ENCODE measurements around the gene SUMO3. TPM values are rescaled to one million over a fixed set of nuclear protein-coding genes. Genes with fewer than 3 reads are reported as not detected.

Gene SUMO3
- total RNA-seq, 6 donors from 2014 or later = 46.1 to 97.6 (median 73.2) TPM

GRCh38 chr21:44813727-44814126 is 4.1 kb downstream of the SUMO3 start:
- WGBS, 2 donors = 95 to 98% methylated on average over 9 to 18 of the region's 18 CpGs
- ATAC-seq (ENCODE audit: low FRiP score in 2 of 2) = no peak
- Histone ChIP-seq H3K36me3 (peaks cover 10 to 39% (median 28%) of the 10 kb centered on the region in 4 donors), H3K27me3 (no peaks in the 10 kb centered on the region), H3K4me1 (peaks cover 14 to 30% (median 22%) of the 10 kb centered on the region in 4 donors), H3K27ac (no peak overlapping the region), H3K4me3 (no peak overlapping the region), H3K9me3 (no peaks in the 10 kb centered on the region)
- TF ChIP-seq POLR2AphosphoS5 (IDR thresholded peaks at IDR 0.05) (no peak), EP300 (IDR thresholded peaks at IDR 0.05) (no peak), POLR2A (IDR thresholded peaks at IDR 0.05) (no peak)
- TF ChIP-seq, protein P1, sequence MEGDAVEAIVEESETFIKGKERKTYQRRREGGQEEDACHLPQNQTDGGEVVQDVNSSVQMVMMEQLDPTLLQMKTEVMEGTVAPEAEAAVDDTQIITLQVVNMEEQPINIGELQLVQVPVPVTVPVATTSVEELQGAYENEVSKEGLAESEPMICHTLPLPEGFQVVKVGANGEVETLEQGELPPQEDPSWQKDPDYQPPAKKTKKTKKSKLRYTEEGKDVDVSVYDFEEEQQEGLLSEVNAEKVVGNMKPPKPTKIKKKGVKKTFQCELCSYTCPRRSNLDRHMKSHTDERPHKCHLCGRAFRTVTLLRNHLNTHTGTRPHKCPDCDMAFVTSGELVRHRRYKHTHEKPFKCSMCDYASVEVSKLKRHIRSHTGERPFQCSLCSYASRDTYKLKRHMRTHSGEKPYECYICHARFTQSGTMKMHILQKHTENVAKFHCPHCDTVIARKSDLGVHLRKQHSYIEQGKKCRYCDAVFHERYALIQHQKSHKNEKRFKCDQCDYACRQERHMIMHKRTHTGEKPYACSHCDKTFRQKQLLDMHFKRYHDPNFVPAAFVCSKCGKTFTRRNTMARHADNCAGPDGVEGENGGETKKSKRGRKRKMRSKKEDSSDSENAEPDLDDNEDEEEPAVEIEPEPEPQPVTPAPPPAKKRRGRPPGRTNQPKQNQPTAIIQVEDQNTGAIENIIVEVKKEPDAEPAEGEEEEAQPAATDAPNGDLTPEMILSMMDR (IDR thresholded peaks at IDR 0.05) = no peak
- no peak for DNase-seq

DNA sequence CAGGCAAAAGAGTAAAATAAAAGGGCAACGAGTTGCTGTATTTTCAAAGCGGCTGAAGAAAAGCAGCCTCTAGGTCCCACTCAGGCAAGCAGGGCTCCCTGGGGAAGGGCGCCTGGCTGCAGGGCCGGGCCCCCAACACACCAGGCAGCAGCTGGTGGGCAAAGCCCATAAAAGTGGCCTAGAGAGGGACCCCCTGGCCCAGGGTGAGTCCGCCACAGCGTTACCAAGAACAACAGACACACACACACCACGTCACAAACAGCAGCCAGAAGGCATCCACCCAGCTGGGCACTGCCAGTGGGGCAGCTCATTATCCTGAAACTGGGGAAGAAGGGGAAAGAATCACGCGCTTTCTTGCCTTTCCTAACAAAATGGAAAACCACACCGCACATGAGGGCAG is 4.7 kb downstream of the SUMO3 start:
- DNase-seq = no peak
- WGBS, 2 donors = 90 to 95% methylated on average over 10 of the region's 10 CpGs
- TF ChIP-seq POLR2A (IDR thresholded peaks at IDR 0.05) (no peak), POLR2AphosphoS5 (IDR thresholded peaks at IDR 0.05) (no peak), EP300 (IDR thresholded peaks at IDR 0.05) (no peak)
- TF ChIP-seq, protein P1 (IDR thresholded peaks at IDR 0.05) = no peak
- no peak overlapping the region for H3K27ac ChIP-seq
- no peaks in the 10 kb centered on the region for H3K27me3 ChIP-seq
- H3K36me3 ChIP-seq = peaks cover 10 to 45% (median 33%) of the 10 kb centered on the region in 4 donors
- ATAC-seq (ENCODE audit: low FRiP score in 2 of 2) = no peak
- H3K4me1 ChIP-seq = peaks cover 11 to 25% (median 18%) of the 10 kb centered on the region in 4 donors
- no peaks in the 10 kb centered on the region for H3K9me3 ChIP-seq
- H3K4me3 ChIP-seq = no peak overlapping the region

DNA sequence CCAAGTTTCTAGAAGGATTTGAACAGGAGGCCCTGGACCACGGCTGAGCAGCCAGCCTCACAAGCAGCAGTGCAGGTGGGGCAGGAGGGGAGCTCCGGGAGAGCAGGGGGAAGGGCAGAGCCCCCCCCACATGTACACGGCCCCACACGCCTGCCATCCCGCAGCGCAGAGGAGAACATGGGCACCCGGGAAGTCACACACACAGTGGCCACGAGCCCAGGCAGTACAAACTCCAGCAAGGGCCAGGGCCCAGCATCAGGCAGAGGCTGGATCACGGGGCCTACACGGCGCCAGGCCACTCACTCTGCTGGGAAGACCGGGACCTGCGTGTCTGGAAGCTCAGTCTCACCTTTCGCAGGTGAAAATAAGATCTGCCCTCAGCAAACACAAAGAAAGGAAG is 5.2 kb downstream of the SUMO3 start:
- 85 to 90% methylated on average over 11 to 14 of the region's 14 CpGs for WGBS, 2 donors
- peaks cover 11 to 25% (median 18%) of the 10 kb centered on the region in 4 donors for H3K4me1 ChIP-seq
- H3K4me3 ChIP-seq = no peak overlapping the region
- H3K36me3 ChIP-seq = peaks cover 10 to 49% (median 37%) of the 10 kb centered on the region in 4 donors
- ATAC-seq (ENCODE audit: low FRiP score in 2 of 2) = no peak
- no peak overlapping the region for H3K27ac ChIP-seq
- no peaks in the 10 kb centered on the region for H3K9me3 ChIP-seq
- H3K27me3 ChIP-seq = no peaks in the 10 kb centered on the region
- no peak for DNase-seq
- TF ChIP-seq POLR2A (IDR thresholded peaks at IDR 0.05) (no peak), EP300 (IDR thresholded peaks at IDR 0.05) (no peak), POLR2AphosphoS5 (IDR thresholded peaks at IDR 0.05) (no peak)
- TF ChIP-seq, protein P1 (IDR thresholded peaks at IDR 0.05) = no peak

GRCh38 chr21:44810779-44811178 is 7.1 kb downstream of the SUMO3 start:
- H3K4me1 ChIP-seq = peaks cover 0 to 9% (median 4%) of the 10 kb centered on the region in 4 donors
- TF ChIP-seq, protein P1 (IDR thresholded peaks at IDR 0.05) = no peak
- TF ChIP-seq POLR2AphosphoS5 (IDR thresholded peaks at IDR 0.05) = no peak
- TF ChIP-seq EP300 (IDR thresholded peaks at IDR 0.05) = no peak
- no peak for TF ChIP-seq POLR2A (IDR thresholded peaks at IDR 0.05)

GRCh38 chr21:44805859-44806258 is 12.0 kb downstream of the SUMO3 start:
- ATAC-seq (ENCODE audit: low FRiP score in 2 of 2) (no peak), DNase-seq (no peak)
- WGBS, 2 donors = 85 to 91% methylated on average over 4 of the region's 4 CpGs
- H3K27ac ChIP-seq = no peak overlapping the region
- peaks cover 9 to 13% (median 11%) of the 10 kb centered on the region in 4 donors for H3K4me1 ChIP-seq
- TF ChIP-seq, protein P1 (IDR thresholded peaks at IDR 0.05) = no peak
- TF ChIP-seq POLR2A (IDR thresholded peaks at IDR 0.05) = no peak
- TF ChIP-seq EP300 (IDR thresholded peaks at IDR 0.05) = no peak
- no peak for TF ChIP-seq POLR2AphosphoS5 (IDR thresholded peaks at IDR 0.05)
- H3K4me3 ChIP-seq = no peak overlapping the region
- H3K27me3 ChIP-seq = no peaks in the 10 kb centered on the region
- H3K9me3 ChIP-seq = no peaks in the 10 kb centered on the region
- H3K36me3 ChIP-seq = peaks cover 13 to 70% (median 53%) of the 10 kb centered on the region in 4 donors

More at GRCh38 chr21:44810779-44811178, 7.1 kb downstream of the SUMO3 start:
- Histone ChIP-seq H3K9me3 (no peaks in the 10 kb centered on the region), H3K36me3 (peaks cover 13 to 68% (median 54%) of the 10 kb centered on the region in 4 donors), H3K4me3 (no peak overlapping the region), H3K27me3 (no peaks in the 10 kb centered on the region), H3K27ac (no peak overlapping the region)
- ATAC-seq (ENCODE audit: low FRiP score in 2 of 2) (no peak), DNase-seq (no peak)
- WGBS, 2 donors = 82 to 91% methylated on average over 6 of the region's 6 CpGs
